Stimulated activated CD8-positive, alpha-beta memory T cell treated with anti-CD3 and anti-CD28 coated beads, Interleukin-7, amount 100 ng/mL, for 1 hour (primary cell): Measurements from ENCODE around the gene ST6GALNAC3.
"Not testable (repeated sequence)": the region's sequence is repeated elsewhere in the genome, so short reads cannot be mapped to it uniquely, and the experiment has no call there.

Experiments
- DNase-seq, 2 donors: peaks; one replicate each; pipeline ENCODE4 v3.0.0-alpha.2; 2020; ENCODE audit warnings: low read depth in 2 of 2

ST6GALNAC3 gene

GRCh38 chr1:76190749-76191424 lies 116.3 kb downstream of the ST6GALNAC3 start:
- no peak for DNase-seq

GRCh38 chr1:76191561-76191960 lies 117.0 kb downstream of the ST6GALNAC3 start:
- no peak for DNase-seq

GRCh38 chr1:76198452-76198851 lies 123.9 kb downstream of the ST6GALNAC3 start:
- no peak for DNase-seq

DNA sequence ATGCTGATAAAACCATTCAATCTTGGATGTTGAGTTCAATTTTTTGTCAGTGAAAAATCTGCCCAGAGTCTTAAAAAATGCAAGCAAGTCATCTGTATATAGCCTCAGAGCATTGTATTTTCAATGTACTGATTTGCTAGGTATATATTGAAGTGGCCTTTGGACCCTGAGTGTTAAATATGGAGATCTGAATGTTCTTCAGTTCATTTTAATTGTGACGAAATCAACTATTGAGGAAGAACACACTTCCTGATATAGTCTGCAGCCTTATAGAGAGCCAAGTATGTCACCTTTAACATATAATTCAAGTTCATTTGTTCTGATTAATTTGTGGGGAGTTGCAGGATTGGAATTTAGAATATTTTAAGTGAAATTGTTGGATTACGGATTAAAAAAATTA lies 128.1 kb downstream of the ST6GALNAC3 start:
- DNase-seq, result no peak

DNA sequence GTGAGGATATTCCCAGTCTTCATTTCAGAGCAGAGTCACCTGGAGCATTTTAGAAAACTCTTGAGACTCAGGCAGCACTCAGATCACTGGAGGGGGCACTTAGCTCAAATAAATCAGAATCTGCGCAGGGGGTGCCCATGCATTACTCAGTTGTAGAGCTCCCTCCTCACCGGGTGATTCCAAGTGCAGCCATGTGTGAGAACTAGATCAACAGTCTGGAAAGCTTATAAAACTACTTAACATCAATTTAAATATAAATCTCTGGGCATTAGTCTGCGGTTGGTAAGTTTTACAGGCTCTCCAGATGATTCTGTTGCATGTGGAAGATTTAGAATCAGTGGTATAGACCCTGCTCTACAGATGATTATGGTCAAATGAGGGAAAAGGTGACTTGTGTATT lies 128.6 kb downstream of the ST6GALNAC3 start:
- DNase-seq, result no peak

DNA sequence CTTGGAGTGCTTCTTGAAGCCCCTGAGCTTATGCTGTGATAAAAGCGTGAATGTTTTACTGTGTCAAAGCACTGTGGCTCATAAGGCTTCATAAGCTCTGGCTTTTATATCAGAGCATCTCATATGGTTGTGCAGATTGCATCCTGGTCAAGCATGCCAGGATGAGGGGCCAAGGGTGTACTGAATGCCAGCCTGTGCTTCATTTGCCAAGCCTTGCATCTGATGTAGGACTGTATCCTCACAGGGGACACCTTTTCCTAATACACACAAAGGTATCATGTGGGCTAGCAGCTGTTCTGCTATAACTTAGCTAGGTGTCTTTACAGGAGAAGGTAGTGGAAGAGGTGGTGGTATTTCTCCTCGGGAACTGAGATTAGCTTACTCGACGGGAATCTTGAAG lies 134.7 kb downstream of the ST6GALNAC3 start:
- no peak for DNase-seq

DNA sequence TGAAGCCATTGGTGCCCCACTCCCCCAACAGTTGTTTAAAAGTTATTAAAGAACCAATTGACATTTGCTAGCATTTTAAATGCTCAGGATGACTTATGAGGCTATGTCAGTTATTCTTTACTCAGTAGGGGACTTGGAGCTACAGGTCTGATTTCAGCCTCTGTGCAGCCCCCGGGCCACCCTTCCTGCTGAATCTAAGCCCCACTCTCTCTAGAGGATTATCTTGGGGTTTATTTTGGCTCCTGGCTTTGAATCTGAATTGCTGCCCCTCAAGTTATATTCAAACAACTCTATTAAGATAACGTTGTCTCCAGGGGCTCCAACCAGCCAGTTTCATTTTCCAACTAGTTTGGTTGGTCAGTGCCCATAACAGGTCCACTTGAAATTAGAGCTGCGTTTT lies 135.1 kb downstream of the ST6GALNAC3 start:
- no peak for DNase-seq

- no peak for DNase-seq
These were observed 135.6 kb downstream of the ST6GALNAC3 start for GRCh38 chr1:76210160-76210559.

GRCh38 chr1:76218888-76219287 lies 144.3 kb downstream of the ST6GALNAC3 start:
- DNase-seq, result no peak

- no peak for DNase-seq
These were observed 144.8 kb downstream of the ST6GALNAC3 start for GRCh38 chr1:76219366-76219818.

DNA sequence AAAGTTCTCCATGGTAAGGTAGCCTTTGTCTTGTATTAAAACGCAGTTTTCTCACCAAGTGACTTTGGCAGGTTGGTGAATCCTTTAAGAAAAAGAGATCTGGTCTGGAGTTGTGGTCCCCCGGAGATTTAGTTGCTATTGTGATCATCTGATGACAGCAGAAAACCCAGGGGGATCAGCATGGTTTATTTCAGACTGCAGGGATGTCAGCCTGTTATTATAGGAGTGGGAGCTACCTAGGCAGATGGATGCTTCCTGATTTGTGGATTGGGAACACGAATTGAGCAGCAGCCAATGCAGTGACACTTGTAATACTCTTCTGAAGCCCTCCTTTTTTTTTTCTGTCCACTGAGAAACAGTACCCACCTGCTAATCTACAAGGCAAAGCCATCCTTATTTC lies 150.2 kb downstream of the ST6GALNAC3 start:
- no peak for DNase-seq

DNA sequence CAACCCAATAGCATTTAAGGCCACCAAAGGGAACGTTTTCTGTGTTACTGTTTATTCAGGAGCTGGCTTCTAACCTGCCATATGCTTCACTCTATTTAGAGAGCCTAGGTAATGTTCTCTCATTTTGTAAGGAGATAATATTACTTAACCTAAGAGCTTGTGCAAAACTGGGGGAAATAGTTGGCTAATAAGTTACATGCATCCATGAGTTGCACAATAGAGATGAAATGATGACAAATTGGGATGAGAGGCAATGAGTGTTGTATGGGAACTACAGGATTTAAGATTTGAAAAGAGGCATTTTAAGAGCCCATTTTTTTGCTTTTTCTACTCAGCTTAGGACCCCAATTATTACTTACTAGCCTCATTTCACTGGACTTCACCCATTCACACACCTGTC lies 151.0 kb downstream of the ST6GALNAC3 start:
- no peak for DNase-seq

DNA sequence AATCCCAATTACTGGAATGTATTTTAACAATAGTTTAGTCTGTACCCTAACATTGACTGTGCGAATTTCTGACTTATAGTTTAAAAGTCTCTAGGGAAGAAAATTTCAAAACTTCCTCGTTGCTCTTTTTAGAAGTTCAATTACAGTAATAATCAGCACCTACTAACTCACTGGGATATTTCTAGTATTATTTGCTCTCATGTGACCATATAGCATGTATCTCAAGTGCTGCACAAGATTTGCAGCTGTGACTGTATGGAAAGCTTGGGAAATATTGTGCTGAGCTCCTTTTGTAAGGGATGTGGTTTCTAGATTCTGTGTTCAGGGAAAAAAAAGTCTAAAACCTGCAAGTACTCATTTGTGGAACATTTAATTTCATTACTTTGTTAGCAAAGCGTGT lies 153.1 kb downstream of the ST6GALNAC3 start:
- no peak for DNase-seq

DNA sequence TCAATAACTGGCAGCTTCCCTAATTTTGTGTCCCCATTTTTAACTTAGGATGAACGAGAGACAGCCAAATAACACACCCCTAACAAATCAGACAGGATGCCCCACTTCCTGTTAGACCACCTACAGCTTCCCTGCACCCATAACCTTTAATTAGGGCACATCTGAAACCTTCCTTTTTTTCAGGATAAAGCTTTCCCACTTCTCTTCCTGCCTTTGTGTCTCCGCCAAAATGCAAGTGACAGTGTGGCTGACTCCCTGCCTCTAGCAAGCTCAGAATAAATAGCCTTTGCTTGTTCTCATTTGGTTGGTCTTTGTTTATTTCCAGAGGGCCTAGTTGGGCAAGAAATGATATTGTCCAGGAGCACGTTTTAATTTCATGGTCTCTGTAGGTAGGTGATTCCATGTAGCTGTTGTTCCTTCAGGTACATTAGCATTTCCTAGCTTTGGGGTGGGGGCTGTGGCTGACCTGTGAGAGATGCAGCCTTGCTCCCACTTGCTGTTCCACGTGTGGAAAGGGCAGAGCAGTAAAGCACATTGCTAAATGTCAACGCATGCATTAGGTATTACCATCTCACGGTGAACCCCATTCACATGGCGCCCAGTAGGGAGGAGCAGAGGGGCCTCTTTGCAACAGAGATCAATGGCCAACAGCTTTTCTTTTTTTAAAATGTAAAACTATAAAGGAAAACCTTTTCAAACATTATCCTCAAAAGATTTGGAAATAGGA lies 154.9 kb downstream of the ST6GALNAC3 start:
- no peak for DNase-seq

- no peak for DNase-seq
These were observed 156.3 kb downstream of the ST6GALNAC3 start for GRCh38 chr1:76230842-76231281.

- no peak for DNase-seq
These were observed 156.8 kb downstream of the ST6GALNAC3 start for GRCh38 chr1:76231320-76231719.

GRCh38 chr1:76232666-76233065 lies 158.1 kb downstream of the ST6GALNAC3 start:
- no peak for DNase-seq

DNA sequence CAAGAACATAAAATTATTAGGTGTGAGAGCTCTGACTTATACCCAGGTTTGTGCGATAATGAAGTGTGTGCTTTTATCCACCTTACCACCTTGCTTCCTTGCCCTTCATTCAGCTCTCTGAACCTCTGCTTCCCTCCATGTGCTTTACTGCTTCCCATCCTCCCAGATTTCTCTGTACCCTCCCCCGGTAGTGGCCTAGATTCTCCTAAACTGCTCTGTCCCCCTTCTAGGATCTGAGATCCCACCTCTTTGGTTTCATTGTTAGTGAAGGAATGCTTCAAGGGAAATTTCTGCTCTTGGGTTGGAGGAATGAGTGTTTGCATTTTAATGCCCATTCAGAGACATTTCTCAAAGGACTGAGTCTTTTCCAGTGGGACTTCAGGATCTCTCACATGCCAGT lies 159.5 kb downstream of the ST6GALNAC3 start:
- DNase-seq, result no peak

DNA sequence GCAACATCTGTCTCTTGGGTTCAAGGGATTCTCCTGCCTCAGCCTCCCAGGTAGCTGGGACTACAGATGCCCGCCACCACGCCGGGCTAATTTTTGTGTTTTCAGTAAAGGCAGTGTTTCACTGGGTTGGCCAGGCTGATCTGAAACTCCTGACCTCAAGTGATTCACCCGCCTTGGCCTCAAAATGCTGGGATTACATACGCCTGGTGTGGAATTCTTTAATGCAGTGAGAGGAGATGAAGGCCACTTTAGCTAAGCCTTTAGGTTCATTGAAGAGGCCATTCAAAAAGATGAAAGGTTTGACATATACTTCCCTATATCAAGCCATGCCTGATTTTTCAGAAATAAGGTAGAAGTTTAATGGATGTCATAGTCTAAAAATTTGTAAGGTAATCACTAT lies 162.7 kb downstream of the ST6GALNAC3 start:
- DNase-seq, result no peak

GRCh38 chr1:76238094-76238628 lies 163.6 kb downstream of the ST6GALNAC3 start:
- DNase-seq, result no peak

DNA sequence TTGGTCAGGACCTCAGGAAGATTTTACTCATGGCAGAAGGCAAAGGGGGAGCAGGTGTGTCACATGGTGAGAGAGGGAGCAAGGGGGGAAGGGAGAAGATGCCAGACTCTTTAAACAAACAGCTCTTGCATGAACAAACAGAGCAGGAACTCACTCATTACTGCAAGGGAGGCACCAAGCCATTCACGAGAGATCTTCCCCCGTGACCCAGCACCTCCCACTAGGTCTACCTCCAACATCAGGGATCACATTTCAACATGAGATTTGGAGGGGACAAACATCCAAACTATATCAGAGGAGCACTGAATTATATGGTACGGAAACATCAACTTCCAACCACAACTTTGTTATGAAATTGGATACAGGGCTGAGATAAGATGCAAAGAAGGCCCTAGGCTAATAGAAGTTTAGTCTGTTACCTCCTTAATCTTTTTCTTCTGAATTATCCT lies 164.9 kb downstream of the ST6GALNAC3 start:
- DNase-seq, result no peak

DNA sequence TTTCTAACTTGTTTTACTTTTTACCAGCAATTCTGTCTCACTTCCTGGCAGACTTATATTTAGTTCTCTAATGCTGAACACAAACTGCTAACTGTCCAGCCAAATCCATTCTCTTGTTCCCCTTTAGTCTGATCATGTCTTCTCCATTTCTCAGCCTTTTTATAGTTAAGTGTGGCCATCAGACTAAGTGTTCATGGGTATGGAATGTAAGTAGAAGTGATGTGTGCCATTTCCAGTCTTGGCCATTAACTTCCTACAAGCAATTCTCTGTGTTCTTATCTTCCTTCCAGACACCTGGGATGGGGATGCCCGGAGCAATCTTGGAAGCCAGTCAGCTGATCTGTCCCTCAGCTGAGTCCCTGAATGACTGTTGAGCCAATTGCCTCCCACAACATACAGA lies 165.8 kb downstream of the ST6GALNAC3 start:
- no peak for DNase-seq

- DNase-seq, result not testable (repeated sequence)
These were observed 168.0 kb downstream of the ST6GALNAC3 start for GRCh38 chr1:76242587-76242986.
